ENCODE data around the gene USP48. TPM values are rescaled to one million over a fixed set of nuclear protein-coding genes. Genes with fewer than 3 reads are reported as not detected.

Gene USP48
- total and polyA plus RNA-seq, 10 of the 15 experiments (the other 5 are each of a cell fraction or from before 2014, with no cell fraction given): 21.2 to 115 (median 75.5) TPM

- no peak overlapping the region for H3K27ac ChIP-seq (ENCODE audit: control insufficient read depth, insufficient read depth)
- ChIA-PET CTCF (interaction anchor here (0.8 kb wide), 1 partner anchor 300 kb away, joined by 3 read pairs; no protein-coding TSS in a partner anchor), RAD21 (ENCODE audit: unreplicated experiment) (no interaction called here), SMC1A (ENCODE audit: uncharacterized antibody, unreplicated experiment) (no interaction called here), POLR2A (interaction anchor here (1.1 kb wide), 2 partner anchors 119 to 356 kb away, joined by 3 read pairs; no protein-coding TSS in a partner anchor)
- no peak overlapping the region for H3K4me3 ChIP-seq
- FAIRE-seq (no peak), ATAC-seq (no peak), DNase-seq (ENCODE audit: low read depth, low spot score) (no peak)
- no peak overlapping the region for H3K9ac ChIP-seq (ENCODE audit: control insufficient read depth, insufficient read depth, low read length)
- H3K4me1 ChIP-seq (ENCODE audit: control insufficient read depth, insufficient read depth, low read length): no peaks in the 10 kb centered on the region
- H2AFZ ChIP-seq (ENCODE audit: control insufficient read depth, low read depth, low read length): no peak overlapping the region
- no peak for TF ChIP-seq SUZ12 (IDR thresholded peaks at IDR 0.05; ENCODE audit: unreplicated experiment)
- no peak overlapping the region for H3K4me2 ChIP-seq (ENCODE audit: control insufficient read depth, insufficient read depth)
- H3K79me2 ChIP-seq (ENCODE audit: control insufficient read depth, insufficient read depth, low read length): no peaks in the 10 kb centered on the region
- in situ Hi-C loops (cut with MboI) (no loop called here), intact Hi-C loops (cut with micrococcal nuclease; ENCODE audit: unreplicated experiment) (no loop called here)
- 9% methylated on average over 6 of the region's 6 CpGs for WGBS (ENCODE audit: insufficient coverage, insufficient replicate concordance, low lambda C conversion rate, missing lambda C conversion rate)
- BruUV-seq (replicated peaks): no TSS peak
- peaks cover 0 to 2% of the 10 kb centered on the region in 2 experiments; a peak in 1 of 4 replicates for H3K27me3 ChIP-seq (replicated peaks in 1 of 2; ENCODE audit: control insufficient read depth in 2 of 2, insufficient read depth in 2 of 2, low read length in 1 of 2)
- H3K36me3 ChIP-seq (ENCODE audit: control insufficient read depth in 2 of 2, insufficient read depth in 2 of 2, low read length in 1 of 2): no peaks in the 10 kb centered on the region
- H4K20me1 ChIP-seq (ENCODE audit: control insufficient read depth, insufficient read depth): no peaks in the 10 kb centered on the region
- no peaks in the 10 kb centered on the region for H3K9me3 ChIP-seq (replicated peaks; ENCODE audit: control insufficient read depth, insufficient read depth, low read length)
These were observed 120.3 kb downstream of the USP48 start for GRCh38 chr1:21662426-21663247.

DNA sequence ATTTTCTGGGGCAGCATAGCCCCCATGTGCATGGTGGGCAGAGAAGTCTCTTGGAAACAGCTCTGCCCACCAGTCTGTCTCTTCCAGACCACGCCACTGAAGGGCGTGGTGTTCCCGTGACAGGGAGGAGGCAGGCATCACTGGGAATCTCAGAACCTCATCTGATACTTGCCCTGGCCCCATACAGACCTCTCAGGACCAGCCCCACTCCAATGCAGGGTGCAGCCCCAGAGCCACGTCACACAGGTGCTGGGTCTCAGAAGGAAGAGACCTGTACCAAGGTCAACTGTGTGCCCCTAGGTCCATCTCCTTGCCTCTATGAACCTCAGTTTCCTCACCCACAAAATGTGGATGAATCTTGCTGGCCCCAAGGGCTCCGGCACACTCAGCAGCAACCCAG, 121.1 kb downstream of the USP48 start:
- ChIA-PET SMC1A (ENCODE audit: uncharacterized antibody, unreplicated experiment) (interaction anchor here (1.3 kb wide), 1 partner anchor 120 kb away, joined by 4 read pairs; no protein-coding TSS in a partner anchor), POLR2A (interaction anchor here (1.1 kb wide), 2 partner anchors 120 to 357 kb away, joined by 3 read pairs; no protein-coding TSS in a partner anchor), CTCF (interaction anchor here (0.8 to 1.2 kb wide), 2 partner anchors 301 to 755 kb away, joined by 3 to 5 read pairs; no protein-coding TSS in a partner anchor), RAD21 (ENCODE audit: unreplicated experiment) (no interaction called here)
- no peak overlapping the region for H3K9ac ChIP-seq (ENCODE audit: control insufficient read depth, insufficient read depth, low read length)
- H3K27me3 ChIP-seq (replicated peaks in 1 of 2; ENCODE audit: control insufficient read depth in 2 of 2, insufficient read depth in 2 of 2, low read length in 1 of 2): peaks cover 0 to 2% of the 10 kb centered on the region in 2 experiments; a peak in 1 of 4 replicates
- no peak overlapping the region for H3K4me2 ChIP-seq (ENCODE audit: control insufficient read depth, insufficient read depth)
- no peak overlapping the region for H2AFZ ChIP-seq (ENCODE audit: control insufficient read depth, low read depth, low read length)
- H4K20me1 ChIP-seq (ENCODE audit: control insufficient read depth, insufficient read depth): peaks cover 2% of the 10 kb centered on the region; the same call in 1 of the 2 replicates
- FAIRE-seq: no peak
- H3K9me3 ChIP-seq (replicated peaks; ENCODE audit: control insufficient read depth, insufficient read depth, low read length): no peaks in the 10 kb centered on the region
- ATAC-seq: no peak
- TF ChIP-seq CHD1 (IDR thresholded peaks at IDR 0.05; ENCODE audit: low read depth, low read length) (no peak), NR2C1 (IDR thresholded peaks at IDR 0.05) (no peak), SIX5 (IDR thresholded peaks at IDR 0.05; ENCODE audit: low read depth, low read length, severe bottlenecking) (no peak)
- TF ChIP-seq, protein P1, sequence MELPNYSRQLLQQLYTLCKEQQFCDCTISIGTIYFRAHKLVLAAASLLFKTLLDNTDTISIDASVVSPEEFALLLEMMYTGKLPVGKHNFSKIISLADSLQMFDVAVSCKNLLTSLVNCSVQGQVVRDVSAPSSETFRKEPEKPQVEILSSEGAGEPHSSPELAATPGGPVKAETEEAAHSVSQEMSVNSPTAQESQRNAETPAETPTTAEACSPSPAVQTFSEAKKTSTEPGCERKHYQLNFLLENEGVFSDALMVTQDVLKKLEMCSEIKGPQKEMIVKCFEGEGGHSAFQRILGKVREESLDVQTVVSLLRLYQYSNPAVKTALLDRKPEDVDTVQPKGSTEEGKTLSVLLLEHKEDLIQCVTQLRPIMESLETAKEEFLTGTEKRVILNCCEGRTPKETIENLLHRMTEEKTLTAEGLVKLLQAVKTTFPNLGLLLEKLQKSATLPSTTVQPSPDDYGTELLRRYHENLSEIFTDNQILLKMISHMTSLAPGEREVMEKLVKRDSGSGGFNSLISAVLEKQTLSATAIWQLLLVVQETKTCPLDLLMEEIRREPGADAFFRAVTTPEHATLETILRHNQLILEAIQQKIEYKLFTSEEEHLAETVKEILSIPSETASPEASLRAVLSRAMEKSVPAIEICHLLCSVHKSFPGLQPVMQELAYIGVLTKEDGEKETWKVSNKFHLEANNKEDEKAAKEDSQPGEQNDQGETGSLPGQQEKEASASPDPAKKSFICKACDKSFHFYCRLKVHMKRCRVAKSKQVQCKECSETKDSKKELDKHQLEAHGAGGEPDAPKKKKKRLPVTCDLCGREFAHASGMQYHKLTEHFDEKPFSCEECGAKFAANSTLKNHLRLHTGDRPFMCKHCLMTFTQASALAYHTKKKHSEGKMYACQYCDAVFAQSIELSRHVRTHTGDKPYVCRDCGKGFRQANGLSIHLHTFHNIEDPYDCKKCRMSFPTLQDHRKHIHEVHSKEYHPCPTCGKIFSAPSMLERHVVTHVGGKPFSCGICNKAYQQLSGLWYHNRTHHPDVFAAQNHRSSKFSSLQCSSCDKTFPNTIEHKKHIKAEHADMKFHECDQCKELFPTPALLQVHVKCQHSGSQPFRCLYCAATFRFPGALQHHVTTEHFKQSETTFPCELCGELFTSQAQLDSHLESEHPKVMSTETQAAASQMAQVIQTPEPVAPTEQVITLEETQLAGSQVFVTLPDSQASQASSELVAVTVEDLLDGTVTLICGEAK (IDR thresholded peaks at IDR 0.05; ENCODE audit: borderline replicate concordance): no peak
- no peaks in the 10 kb centered on the region for H3K79me2 ChIP-seq (ENCODE audit: control insufficient read depth, insufficient read depth, low read length)
- in situ Hi-C loops (cut with MboI): no loop called here
- H3K4me3 ChIP-seq: no peak overlapping the region
- BruUV-seq (replicated peaks): no TSS peak
- intact Hi-C loops (cut with micrococcal nuclease; ENCODE audit: unreplicated experiment): no loop called here
- no peaks in the 10 kb centered on the region for H3K36me3 ChIP-seq (ENCODE audit: control insufficient read depth in 2 of 2, insufficient read depth in 2 of 2, low read length in 1 of 2)
- 8% methylated on average over 5 of the region's 5 CpGs for WGBS (ENCODE audit: insufficient coverage, insufficient replicate concordance, low lambda C conversion rate, missing lambda C conversion rate)
- no peak for DNase-seq (ENCODE audit: low read depth, low spot score)
- H3K27ac ChIP-seq (ENCODE audit: control insufficient read depth, insufficient read depth): no peak overlapping the region
- no peaks in the 10 kb centered on the region for H3K4me1 ChIP-seq (ENCODE audit: control insufficient read depth, insufficient read depth, low read length)

Data from GM12878 (cell line).